ENCODE measurements around the gene FAM89B.
"Not testable (repeated sequence)": the region's sequence is repeated elsewhere in the genome, so short reads cannot be mapped to it uniquely, and the experiment has no call there.

FAM89B gene

GRCh38 chr11:65558002-65558929 lies 14.1 kb upstream of the FAM89B start, which contains the start of gene LTBP3:
TSS of gene LTBP3 (minus strand) at chr11:65558359. CDS start at chr11:65557959, 400 bp downstream.
- DNase-seq, result peak; percentile 73

DNA sequence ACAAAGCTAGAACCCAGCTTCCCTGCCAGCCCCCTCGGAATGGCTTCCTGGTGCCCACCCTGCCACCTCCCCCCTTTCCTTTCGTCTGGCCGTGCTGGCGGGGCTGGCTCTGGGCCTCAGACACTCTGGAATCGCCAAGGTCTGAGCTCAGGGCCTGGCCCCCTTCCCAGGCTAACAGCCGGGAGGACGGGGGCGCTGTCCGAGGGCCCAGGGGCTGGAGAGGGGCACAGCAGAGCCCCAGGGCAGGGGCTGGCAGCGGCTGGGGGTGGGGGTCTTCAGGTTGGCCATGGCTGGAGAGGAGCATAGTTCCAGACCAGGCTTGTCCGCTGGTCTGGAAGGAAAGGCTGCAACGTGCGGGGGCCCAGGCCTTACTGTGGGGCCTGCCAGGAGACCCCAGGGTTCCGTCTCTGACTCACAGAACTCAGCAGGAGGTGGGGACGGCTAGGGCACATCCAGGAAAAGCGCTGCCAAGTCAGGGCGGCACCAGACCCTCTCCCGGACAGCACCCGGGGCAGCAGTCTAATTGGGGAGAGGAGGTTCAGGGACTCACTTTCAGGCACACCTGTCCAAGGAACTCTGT lies 13.3 kb upstream of the FAM89B start:
- peak; percentile 64 for DNase-seq

GRCh38 chr11:65559535-65559934 lies 12.8 kb upstream of the FAM89B start:
- no peak for DNase-seq

DNA sequence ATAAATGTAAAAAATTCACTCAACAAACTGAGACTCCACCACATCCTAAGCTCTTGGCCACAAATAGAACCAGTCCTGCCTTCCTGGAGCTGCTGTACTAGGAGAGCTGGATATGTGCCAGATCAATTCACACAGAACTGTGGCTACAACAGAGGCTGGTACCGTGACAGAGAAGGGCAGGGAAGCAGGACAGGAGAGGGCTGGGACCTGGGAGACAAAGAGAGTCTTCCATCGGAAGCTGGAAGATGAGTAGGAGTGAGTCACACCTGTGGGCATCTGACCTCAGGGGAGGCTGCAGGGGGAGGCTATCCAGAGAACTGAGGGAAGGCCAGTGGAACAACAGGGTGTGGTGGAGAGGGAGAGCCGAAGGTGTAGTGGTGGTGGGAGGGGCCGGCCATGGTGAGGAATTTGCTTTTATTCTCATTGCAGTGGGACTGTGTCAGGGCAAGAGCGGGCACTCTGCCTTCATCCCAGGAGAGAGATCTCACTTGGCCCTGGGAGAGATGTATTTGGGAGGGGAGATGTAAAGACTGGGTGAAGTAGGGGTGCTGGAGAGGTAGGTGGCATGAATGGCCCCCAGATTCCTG lies 12.3 kb upstream of the FAM89B start:
- peak; percentile 61 for DNase-seq

- DNase-seq, result peak; percentile 43
Observed at GRCh38 chr11:65560555-65561418, 11.6 kb upstream of the FAM89B start.

- DNase-seq, result no peak
Observed at GRCh38 chr11:65562020-65562419, 10.3 kb upstream of the FAM89B start.

DNA sequence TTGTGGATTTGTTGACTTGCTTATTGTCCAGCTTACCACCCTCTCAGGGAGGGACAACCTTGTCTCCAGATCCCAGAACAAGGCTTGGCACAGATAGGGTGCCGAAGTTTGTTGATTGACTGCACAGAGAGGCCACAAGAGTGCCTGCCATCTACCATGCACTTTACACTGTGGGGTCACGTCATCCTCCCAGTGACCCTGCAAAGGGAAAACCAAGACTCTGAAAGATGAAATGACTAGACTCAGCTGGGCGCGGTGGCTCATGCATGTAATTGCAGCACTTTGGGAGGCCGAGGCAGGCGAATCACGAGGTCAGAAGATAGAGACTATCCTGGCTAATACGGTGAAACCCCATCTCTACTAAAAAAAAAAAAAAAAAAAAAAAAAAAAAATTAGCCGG lies 9.6 kb upstream of the FAM89B start:
- DNase-seq, result no peak

GRCh38 chr11:65563601-65564000 lies 8.7 kb upstream of the FAM89B start:
- DNase-seq, result no peak

- DNase-seq, result not testable (repeated sequence)
Observed at GRCh38 chr11:65564879-65565559, 7.3 kb upstream of the FAM89B start.

DNA sequence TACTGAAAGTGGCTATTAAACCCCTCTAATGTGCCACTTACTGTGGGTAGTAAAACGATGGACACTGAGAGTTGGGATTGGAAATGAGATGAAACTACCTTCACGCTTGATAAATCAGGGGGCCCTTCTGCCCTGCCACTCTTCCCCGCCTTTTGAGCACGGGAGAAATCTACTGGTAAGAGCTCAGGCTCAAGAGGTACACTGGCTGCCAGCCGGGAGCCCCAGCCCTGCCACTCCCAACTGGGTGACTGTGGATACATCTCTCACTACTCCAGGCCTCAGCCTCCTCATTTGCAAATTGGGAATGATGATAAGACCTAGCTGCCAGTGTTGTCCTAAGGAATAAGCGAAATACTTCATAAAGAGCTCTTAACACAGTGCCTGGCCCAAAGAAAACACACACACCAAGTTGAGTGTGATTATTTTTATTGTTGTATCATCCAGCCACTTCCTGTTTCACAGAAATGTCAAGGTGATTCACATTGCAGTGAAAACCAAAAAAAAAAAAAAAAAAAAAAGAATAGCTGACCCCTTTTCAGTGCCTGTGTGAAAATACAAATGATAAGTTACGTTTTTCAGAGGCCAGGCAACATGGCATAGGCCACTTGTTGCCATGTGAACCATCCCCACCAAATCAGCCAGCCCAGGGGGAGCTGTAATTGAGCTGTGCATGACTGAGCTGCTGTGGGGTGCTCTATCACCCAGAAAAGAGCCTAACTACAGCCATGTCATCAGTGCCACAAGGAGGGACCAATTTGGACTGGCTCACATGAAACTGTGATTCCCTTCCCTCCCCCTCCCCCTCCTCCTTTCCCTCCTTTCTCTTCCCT lies 6.5 kb upstream of the FAM89B start:
- DNase-seq, result no peak

DNA sequence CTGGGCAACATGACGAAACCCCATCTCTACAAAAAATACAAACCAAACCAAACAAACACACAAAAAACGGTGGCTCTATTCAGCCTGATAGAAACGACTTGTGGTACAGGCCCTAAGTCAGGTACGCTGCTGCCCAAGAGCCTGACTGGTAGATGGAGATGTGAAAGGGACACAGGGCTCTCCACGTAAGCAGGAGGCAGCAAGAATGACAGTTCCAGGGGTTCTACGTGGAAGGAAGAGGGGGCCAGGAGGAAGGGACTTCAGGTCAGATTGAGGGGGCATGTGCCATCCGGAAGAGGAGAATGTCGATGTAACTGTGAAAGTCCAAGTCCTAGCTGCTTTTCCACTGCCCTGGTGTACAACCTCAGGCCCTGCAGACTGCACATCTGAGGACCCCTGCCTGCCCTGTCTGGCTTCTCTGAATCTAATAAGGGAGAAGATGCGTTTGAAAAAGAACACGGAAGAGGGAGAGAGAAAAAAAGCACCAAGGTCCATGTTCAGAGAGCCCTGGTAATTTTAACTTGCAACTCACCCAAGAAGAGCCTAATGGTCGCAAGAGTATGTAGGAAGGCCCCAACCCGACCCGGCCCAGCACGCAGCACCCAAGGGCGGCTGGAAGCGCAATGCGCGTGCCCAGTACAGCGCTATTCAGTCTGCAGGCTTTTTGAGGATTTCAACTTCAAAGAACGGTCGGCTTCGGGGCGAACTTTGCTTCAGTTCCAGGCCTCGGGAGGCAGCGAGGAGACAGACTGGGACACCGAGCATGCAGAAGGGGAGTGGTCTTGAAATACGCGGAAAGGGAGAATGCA lies 3.0 kb upstream of the FAM89B start:
- no peak for DNase-seq

DNA sequence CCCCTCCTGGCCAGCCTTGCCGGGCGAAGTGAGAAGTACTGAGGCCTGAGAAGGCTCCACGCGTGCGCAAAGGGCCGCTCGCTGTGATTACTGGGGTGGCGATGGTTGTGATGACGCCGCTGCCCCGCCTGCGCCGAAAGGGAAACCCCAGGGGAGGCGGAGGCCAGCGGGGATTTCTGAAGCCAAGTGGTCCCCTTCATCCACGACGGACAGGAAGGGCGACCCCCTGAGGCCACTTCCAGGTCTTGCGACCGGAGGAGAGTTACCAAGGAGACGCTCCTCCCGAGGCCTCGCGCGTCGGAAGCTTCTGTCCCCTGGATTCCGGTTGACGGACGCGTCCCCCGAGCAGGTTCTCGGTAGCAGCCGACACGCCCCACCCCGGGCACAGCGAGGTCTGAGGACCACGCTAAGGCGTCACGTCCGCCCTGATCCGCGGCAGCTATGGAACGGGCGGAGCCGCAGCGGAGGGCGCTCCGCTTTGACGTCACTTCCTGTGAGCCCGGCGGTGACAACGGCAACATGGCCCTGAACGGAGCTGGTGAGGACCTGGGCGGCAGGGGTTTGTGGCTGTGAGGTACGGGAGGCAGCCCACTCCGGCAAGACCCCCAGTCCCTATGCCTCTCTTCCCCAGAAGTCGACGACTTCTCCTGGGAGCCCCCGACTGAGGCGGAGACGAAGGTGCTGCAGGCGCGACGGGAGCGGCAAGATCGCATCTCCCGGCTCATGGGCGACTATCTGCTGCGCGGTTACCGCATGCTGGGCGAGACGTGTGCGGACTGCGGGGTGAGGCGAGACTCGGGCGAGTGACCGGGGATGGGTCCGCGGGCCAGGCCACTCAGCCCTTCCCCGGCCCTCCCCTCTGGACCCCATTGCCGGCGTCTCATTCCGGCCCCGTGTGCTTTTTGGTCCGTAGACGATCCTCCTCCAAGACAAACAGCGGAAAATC lies 2.1 kb upstream of the FAM89B start, which contains the start of gene ZNRD2:
TSS of gene ZNRD2 (plus strand) at position 505 of the 946 bp plus-strand sequence. CDS start at position 520, 15 bp downstream.
- DNase-seq, result peak; percentile 98

- DNase-seq, result no peak
Observed at GRCh38 chr11:65571420-65571819, 918 bp upstream of the FAM89B start.

- DNase-seq, result peak; percentile 55
Observed at GRCh38 chr11:65571940-65572339, 398 bp upstream of the FAM89B start.

DNA sequence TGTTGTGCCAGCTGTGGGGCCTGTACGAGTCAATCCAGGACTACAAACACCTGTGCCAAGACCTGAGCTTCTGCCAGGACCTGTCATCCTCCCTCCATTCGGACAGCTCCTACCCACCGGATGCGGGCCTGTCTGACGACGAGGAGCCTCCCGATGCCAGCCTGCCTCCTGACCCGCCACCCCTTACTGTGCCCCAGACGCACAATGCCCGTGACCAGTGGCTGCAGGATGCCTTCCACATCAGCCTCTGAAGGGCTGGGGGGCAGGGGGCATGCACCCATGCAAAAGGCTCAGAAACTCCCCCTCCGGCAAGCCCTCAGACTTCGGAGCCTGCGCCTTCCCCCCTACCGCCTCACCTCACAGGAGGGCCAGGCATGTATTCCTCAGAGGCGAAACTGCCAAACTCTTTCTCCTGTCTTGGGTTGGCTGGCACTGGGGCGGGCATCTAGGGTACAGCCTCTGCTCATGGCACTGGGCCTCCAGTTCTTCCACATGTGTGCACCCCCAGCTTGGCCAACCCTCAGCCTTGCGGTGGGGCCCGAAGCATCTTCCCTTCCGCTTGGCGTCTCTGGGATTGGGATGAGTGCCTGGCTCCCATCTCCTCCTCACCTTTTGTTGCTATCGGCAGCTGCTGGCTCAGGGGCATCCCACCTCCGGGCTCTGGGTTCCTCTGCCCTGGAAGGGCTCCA lies 1.2 kb downstream of the FAM89B start:
- no peak for DNase-seq

DNA sequence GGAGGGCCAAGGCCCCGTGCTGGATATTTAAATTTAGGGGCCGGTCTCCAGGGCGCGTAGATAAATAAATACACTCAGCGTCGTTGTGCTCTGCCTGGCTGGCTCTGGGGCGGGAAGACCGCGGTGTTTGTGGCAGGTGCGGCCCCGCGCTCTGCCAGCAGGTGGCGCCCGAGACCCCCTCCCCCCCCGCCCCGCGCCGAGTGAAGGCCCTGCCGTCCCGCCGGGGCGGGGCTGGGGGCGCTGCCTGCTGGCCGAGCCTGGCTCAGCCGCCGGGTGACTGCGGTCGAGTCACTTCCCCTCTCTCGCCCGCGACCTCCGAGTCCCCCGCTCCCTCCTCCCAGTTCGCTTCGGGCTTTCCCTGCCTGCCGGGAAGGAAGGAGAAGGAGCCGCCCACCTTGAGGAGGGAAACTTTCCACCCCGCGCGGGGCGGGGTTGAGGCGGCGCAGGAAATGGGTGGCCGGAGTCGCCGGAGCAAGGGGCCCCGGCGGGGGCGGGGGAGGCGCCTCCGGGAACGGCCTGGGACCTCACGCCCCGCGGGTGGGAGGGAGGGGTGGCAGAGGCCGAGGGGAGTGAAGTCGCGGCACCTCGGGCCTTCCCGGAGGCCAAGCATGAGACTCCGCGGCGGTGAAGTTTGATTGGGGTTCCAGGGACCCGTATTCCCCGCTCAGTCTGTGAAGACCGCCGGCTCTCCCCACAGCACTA lies 1.9 kb downstream of the FAM89B start:
- peak; percentile 62 for DNase-seq

DNA sequence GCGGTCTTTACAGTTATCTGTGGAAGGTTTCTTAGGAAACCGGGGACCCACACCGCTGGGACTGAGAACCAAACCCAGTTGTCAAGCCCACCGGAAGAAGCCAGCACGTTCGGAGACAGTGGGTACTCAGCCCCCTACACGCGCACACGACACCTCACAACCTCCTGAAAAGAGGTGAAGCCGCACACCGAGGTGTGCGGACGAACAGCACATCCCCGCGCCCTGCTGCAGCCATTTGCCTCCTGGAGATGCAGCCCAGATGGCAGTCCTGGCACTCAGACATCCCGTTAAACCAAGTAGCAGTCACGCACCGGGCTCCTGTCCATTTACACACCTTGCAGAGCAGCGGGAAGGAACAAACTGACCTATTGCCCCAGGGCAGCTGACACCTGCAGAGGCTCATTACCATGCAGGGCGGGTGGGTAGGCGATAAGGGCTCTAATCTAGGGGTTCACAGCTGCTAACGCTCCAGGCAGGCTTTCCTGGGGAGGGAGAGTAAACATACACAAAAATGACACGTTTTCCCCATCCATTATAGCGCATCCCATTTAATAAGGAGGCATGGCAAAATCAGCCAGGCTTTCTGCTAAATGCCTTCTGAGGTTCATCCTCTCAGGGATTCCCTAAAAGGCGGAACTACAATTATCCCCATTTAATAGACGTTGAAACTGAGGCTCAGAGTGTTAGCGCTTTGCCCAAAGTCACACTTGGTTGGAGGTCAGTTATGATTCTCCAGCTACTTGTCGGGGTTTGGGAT lies 2.7 kb downstream of the FAM89B start:
- no peak for DNase-seq

All from NCI-H1092 treated with DMSO at 0.1 percent for 48 hours (cell line).